Keratinocyte (primary cell): ENCODE results near the gene GPRC5C. TPM values are rescaled to one million over a fixed set of nuclear protein-coding genes. Genes with fewer than 3 reads are reported as not detected.

Experiments
- DNase-seq: peaks from one replicate; pipeline ENCODE4 v3.0.0-alpha.2; 2011; ENCODE audit warnings: low read depth, missing footprints, low spot score
- FAIRE-seq: peaks from 2 replicates; lab custom pipeline; 2011; peaks lifted over from hg19 to GRCh38; lab: Jason Lieb, UNC
- H2AFZ ChIP-seq: 2 replicates; pipeline ENCODE4 v1.6.0; 2012; ENCODE audit warnings: low read length, control low read depth, inconsistent platforms; ENCODE audit not compliant: control insufficient read depth
- H3K27ac ChIP-seq: 2 replicates; pipeline ENCODE4 v1.5.1; 2011; ENCODE audit warnings: low read length; ENCODE audit not compliant: control insufficient read depth, insufficient read depth
- H3K27me3 ChIP-seq: 3 replicates; pipeline ENCODE4 v1.6.0; 2011; ENCODE audit warnings: low read length; ENCODE audit not compliant: control insufficient read depth, insufficient read depth; ENCODE audit errors: extremely low read depth
- H3K36me3 ChIP-seq, 2 experiments: 2 replicates in 1 of 2; 3 replicates in 1 of 2; pipeline ENCODE4 v1.5.1; 2011; ENCODE audit warnings: low read length in 2 of 2, mild to moderate bottlenecking in 1 of 2; ENCODE audit not compliant: control insufficient read depth in 2 of 2, insufficient read depth in 2 of 2; ENCODE audit errors: extremely low read depth in 1 of 2
- H3K4me1 ChIP-seq: 3 replicates; pipeline ENCODE4 v1.5.1; 2011; ENCODE audit warnings: low read length; ENCODE audit not compliant: control insufficient read depth, insufficient read depth; ENCODE audit errors: extremely low read depth
- H3K4me2 ChIP-seq: 3 replicates; pipeline ENCODE4 v1.6.0; 2011; ENCODE audit warnings: low read depth, low read length; ENCODE audit not compliant: control insufficient read depth, insufficient read depth; ENCODE audit errors: extremely low read depth
- H3K4me3 ChIP-seq, 3 experiments: fragments of 200-600 bp in 1 of 3; sonication (generic) in 1 of 3; 2 replicates in 2 of 3; 3 replicates in 1 of 3; pipeline ENCODE4 v1.5.1; 2011 to 2016; ENCODE audit warnings: low read length in 3 of 3, mild to moderate bottlenecking in 3 of 3, control low read depth in 2 of 3, inconsistent platforms in 1 of 3, low read depth in 1 of 3, mixed read lengths in 1 of 3, mixed run types in 1 of 3, moderate library complexity in 1 of 3; ENCODE audit not compliant: control insufficient read depth in 2 of 3, insufficient read depth in 2 of 3; ENCODE audit errors: extremely low read depth in 1 of 3
- H3K79me2 ChIP-seq: 2 replicates; pipeline ENCODE4 v1.6.0; 2012; ENCODE audit warnings: low read length; ENCODE audit not compliant: control insufficient read depth, insufficient read depth
- H3K9ac ChIP-seq: 3 replicates; pipeline ENCODE4 v1.6.0; 2011; ENCODE audit warnings: low read length; ENCODE audit not compliant: control insufficient read depth, insufficient read depth; ENCODE audit errors: extremely low read depth
- H3K9me1 ChIP-seq: 3 replicates; pipeline ENCODE4 v1.6.0; 2011; ENCODE audit warnings: low read length; ENCODE audit not compliant: control insufficient read depth, insufficient read depth; ENCODE audit errors: extremely low read depth
- H3K9me3 ChIP-seq: 2 replicates; pipeline ENCODE4 v1.5.1; 2012; ENCODE audit warnings: low read depth, low read length; ENCODE audit not compliant: control insufficient read depth
- H4K20me1 ChIP-seq: 3 replicates; pipeline ENCODE4 v1.6.0; 2011; ENCODE audit warnings: low read length; ENCODE audit not compliant: control insufficient read depth, insufficient read depth; ENCODE audit errors: extremely low read depth
- CTCF ChIP-seq, 3 experiments: IDR thresholded peaks in 1 of 3; conservative IDR thresholded peaks in 1 of 3; optimal IDR thresholded peaks in 1 of 3; 2 replicates in 2 of 3; 3 replicates in 1 of 3; pipeline versions ENCODE3 to v1.5.1; 2011; ENCODE audit warnings: low read length in 3 of 3, mild to moderate bottlenecking in 3 of 3, moderate library complexity in 2 of 3, control low read depth in 1 of 3, inconsistent platforms in 1 of 3; ENCODE audit not compliant: insufficient read depth in 2 of 3; ENCODE audit errors: extremely low read depth in 1 of 3
- EZH2 ChIP-seq: IDR thresholded peaks from one replicate; pipeline ENCODE4 v1.6.1; 2012; ENCODE audit warnings: inconsistent platforms, mild to moderate bottlenecking, low read length, moderate library complexity
- dilution Hi-C: fragments of 300-500 bp; cut with MboI; formaldehyde crosslinking; loops from one replicate; pipeline ENCODE4 v1.7.0; 2020; ENCODE audit warnings: low sequenced_read_pairs; ENCODE audit not compliant: extremely low pct_ligation_motif_present
- polyA plus RNA-seq, 5 experiments: library from polyadenylated mRNA; depleted of rRNA in 3 of 5; stranded (reverse) in 3 of 5; stranded (forward) in 1 of 5; unstranded in 1 of 5; fragments of >200 nt; gene quantifications; 1 replicate in 1 of 5; 2 replicates in 3 of 5; 3 replicates in 1 of 5; pipeline versions ENCODE4 v1.2.1 to v1.2.3, GENCODE V29; 2011 to 2012; ENCODE audit warnings: missing spikeins in 2 of 5, low read depth in 1 of 5, low replicate concordance in 1 of 5

Gene GPRC5C
- polyA plus RNA-seq, 1 donor (not counting 4 experiments of a cell fraction or from before 2014, with no cell fraction given): 24.2 TPM

- no peak within 1 kb of the TSS for H3K4me3 ChIP-seq
- TF ChIP-seq CTCF (optimal IDR thresholded peaks at IDR 0.05 in 1 of 3, IDR thresholded peaks at IDR 0.05 in 1 of 3, conservative IDR thresholded peaks at IDR 0.05 in 1 of 3; ENCODE audit: extremely low read depth in 1 of 3, insufficient read depth in 2 of 3, low read length in 3 of 3) (no peak), EZH2 (peak; percentile 69)
- H3K27me3 ChIP-seq: peaks cover 12% of the 10 kb centered on the region
- no peaks in the 10 kb centered on the region for H3K9me3 ChIP-seq
- no peak within 1 kb of the TSS for H3K9ac ChIP-seq
- H2AFZ ChIP-seq: no peak within 1 kb of the TSS
- FAIRE-seq (no peak), DNase-seq (no peak)
- dilution Hi-C loops: no loop called here
- H3K79me2 ChIP-seq: no peaks in the 10 kb centered on the region
- H3K4me2 ChIP-seq: no peak within 1 kb of the TSS
- H3K27ac ChIP-seq: no peak within 1 kb of the TSS
- H3K9me1 ChIP-seq: no peaks in the 10 kb centered on the region
- H3K36me3 ChIP-seq: no peaks in the 10 kb centered on the region
- H4K20me1 ChIP-seq: no peaks in the 10 kb centered on the region
- no peaks in the 10 kb centered on the region for H3K4me1 ChIP-seq
Observed at GRCh38 chr17:74466111-74466827, 34.4 kb downstream of the GPRC5C start, which contains the start of gene CD300A. CD300A (plus strand) TSS chr17:74466634; CDS start chr17:74466704, 70 bp downstream.

GRCh38 chr17:74466828-74467184, 34.9 kb downstream of the GPRC5C start:
- TF ChIP-seq EZH2: no peak
- H2AFZ ChIP-seq: no peak overlapping the region
- dilution Hi-C loops: no loop called here
- H3K9ac ChIP-seq: no peak overlapping the region
- H4K20me1 ChIP-seq: no peaks in the 10 kb centered on the region
- H3K27me3 ChIP-seq: peaks cover 12% of the 10 kb centered on the region
- no peak overlapping the region for H3K27ac ChIP-seq
- H3K9me3 ChIP-seq: no peaks in the 10 kb centered on the region
- H3K4me1 ChIP-seq: no peaks in the 10 kb centered on the region
- H3K4me2 ChIP-seq: no peak overlapping the region
- no peak for DNase-seq
- H3K79me2 ChIP-seq: no peaks in the 10 kb centered on the region
- no peaks in the 10 kb centered on the region for H3K36me3 ChIP-seq
- no peak for FAIRE-seq
- H3K4me3 ChIP-seq: no peak overlapping the region
- H3K9me1 ChIP-seq: no peaks in the 10 kb centered on the region
